ENCODE measurements around the gene NFX1.

DNA sequence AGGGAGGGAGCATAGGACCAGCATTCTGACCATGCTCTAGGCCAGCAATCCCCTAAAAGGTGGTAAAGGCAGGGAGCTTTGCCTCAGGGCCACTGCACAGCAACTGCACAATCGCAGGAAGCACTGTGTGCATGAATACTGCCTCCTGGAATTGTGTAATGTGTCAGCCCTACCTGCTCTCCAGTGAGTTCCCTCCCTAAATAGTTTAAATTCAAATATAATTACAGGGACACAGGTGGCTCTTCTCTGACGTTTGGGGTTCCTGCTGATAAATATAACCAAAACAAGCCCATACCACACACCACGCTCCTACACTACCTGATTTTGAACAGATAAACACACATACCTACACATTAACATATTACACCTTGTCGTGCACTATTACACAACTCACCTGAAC lies 34.8 kb upstream of the NFX1 start:
- TF ChIP-seq EZH2 (IDR thresholded peaks at IDR 0.05; ENCODE audit: low read length, missing control alignments), result no peak
- TF ChIP-seq, protein P1, sequence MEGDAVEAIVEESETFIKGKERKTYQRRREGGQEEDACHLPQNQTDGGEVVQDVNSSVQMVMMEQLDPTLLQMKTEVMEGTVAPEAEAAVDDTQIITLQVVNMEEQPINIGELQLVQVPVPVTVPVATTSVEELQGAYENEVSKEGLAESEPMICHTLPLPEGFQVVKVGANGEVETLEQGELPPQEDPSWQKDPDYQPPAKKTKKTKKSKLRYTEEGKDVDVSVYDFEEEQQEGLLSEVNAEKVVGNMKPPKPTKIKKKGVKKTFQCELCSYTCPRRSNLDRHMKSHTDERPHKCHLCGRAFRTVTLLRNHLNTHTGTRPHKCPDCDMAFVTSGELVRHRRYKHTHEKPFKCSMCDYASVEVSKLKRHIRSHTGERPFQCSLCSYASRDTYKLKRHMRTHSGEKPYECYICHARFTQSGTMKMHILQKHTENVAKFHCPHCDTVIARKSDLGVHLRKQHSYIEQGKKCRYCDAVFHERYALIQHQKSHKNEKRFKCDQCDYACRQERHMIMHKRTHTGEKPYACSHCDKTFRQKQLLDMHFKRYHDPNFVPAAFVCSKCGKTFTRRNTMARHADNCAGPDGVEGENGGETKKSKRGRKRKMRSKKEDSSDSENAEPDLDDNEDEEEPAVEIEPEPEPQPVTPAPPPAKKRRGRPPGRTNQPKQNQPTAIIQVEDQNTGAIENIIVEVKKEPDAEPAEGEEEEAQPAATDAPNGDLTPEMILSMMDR (conservative IDR thresholded peaks at IDR 0.05 in 1 of 2, IDR thresholded peaks at IDR 0.05 in 1 of 2; ENCODE audit: low read depth in 1 of 2, low read length in 2 of 2), result no peak

Measured in fibroblast of lung (primary cell).